ENCODE results near the gene FANCC.

The FANCC gene

DNA sequence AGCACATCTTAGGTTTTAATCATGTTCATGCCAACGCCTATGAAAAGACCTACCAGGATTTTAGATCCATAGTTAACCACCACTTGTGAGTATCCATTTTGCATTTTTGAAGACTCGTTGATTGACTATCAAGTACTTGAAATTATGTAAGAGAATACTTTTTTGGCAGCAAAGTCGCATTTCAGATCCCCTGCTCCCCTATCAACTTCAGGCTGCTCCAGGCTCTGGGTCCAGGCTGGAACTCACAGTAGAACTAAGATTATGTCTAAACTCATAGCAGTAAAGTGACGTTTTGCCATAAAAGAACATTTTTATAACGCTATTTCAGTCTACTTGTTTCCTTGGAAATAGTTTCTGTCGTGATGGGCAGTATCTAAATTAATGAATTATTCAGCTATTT is 267.7 kb downstream of the FANCC start:
- no peak for DNase-seq (ENCODE audit: low read depth in 2 of 3, low spot score in 2 of 3)
